Osteocyte (in vitro differentiated cells): Measurements from ENCODE around the gene NBEAL2. TPM values are rescaled to one million over a fixed set of nuclear protein-coding genes. Genes with fewer than 3 reads are reported as not detected.
"Not testable (repeated sequence)": the region's sequence is repeated elsewhere in the genome, so short reads cannot be mapped to it uniquely, and the experiment has no call there.

Source experiments
- DNase-seq: peaks from one replicate; pipeline ENCODE4 v3.0.0; 2021; ENCODE audit warnings: mixed read lengths; ENCODE audit not compliant: unreplicated experiment; ENCODE audit errors: extremely low spot score
- H3K27ac Mint-ChIP-seq: one replicate; pipeline ENCODE4 v1.8.0; 2021; ENCODE audit warnings: mild to moderate bottlenecking, mixed read lengths; ENCODE audit not compliant: unreplicated experiment
- H3K27me3 Mint-ChIP-seq: one replicate; pipeline ENCODE4 v1.8.0; 2021; ENCODE audit warnings: mixed read lengths; ENCODE audit not compliant: unreplicated experiment
- H3K36me3 Mint-ChIP-seq: one replicate; pipeline ENCODE4 v1.8.0; 2021; ENCODE audit warnings: mixed read lengths; ENCODE audit not compliant: unreplicated experiment
- H3K4me1 Mint-ChIP-seq: one replicate; pipeline ENCODE4 v1.8.0; 2021; ENCODE audit warnings: mixed read lengths; ENCODE audit not compliant: unreplicated experiment
- H3K4me3 Mint-ChIP-seq: one replicate; pipeline ENCODE4 v1.8.0; 2021; ENCODE audit warnings: mild to moderate bottlenecking, moderate library complexity, mixed read lengths; ENCODE audit not compliant: unreplicated experiment
- H3K9me3 Mint-ChIP-seq: one replicate; pipeline ENCODE4 v1.8.0; 2021; ENCODE audit warnings: mixed read lengths; ENCODE audit not compliant: unreplicated experiment
- total RNA-seq: library from RNA; stranded (reverse); gene quantifications from 2 replicates; pipeline ENCODE4 v1.2.1, GENCODE V29; 2021
- TF ChIP-seq, protein P1 (sequence below): fragments of 200-600 bp; sonication (generic); IDR thresholded peaks from 2 replicates; pipeline ENCODE4 v1.5.0; 2021; ENCODE audit warnings: antibody characterized with exemption, mild to moderate bottlenecking, moderate library complexity

Gene NBEAL2
- total RNA-seq, 1 donor from 2014 or later, result 21.8 TPM

DNA sequence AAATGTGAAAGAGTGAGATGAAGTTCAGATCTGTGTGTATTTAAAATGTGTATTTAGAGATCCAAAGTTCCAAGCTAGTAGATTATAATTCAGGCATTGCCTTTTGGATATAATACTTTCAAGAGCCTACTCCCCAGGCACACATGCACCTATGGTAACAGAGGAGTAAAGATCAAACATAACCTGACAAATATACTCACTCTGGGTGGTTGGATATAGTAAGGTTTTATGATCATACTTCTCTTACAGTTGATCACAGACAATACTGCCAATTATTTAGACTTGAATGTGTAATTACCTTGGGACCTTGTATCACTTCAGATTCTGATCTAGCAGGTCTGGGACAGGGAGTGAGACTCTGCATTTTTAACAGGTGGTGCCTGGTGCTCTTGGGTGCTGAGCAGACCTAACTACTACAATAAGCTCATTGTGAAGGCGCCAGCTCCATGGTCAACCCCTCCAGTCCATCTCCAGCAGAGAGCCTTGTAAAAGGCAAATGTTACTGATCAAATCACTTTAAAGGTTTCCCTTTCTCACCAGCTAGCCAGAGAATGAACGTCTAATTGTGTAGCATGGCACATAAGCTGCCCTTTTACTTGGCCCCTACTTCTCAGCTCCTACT lies 55.5 kb downstream of the NBEAL2 start:
- Mint-ChIP-seq H3K4me3 (no peak overlapping the region), H3K36me3 (peaks cover 39% of the 10 kb centered on the region), H3K4me1 (peaks cover 14% of the 10 kb centered on the region), H3K27ac (no peak overlapping the region), H3K9me3 (no peaks in the 10 kb centered on the region), H3K27me3 (no peaks in the 10 kb centered on the region)
- DNase-seq, result no peak
- TF ChIP-seq, protein P1, sequence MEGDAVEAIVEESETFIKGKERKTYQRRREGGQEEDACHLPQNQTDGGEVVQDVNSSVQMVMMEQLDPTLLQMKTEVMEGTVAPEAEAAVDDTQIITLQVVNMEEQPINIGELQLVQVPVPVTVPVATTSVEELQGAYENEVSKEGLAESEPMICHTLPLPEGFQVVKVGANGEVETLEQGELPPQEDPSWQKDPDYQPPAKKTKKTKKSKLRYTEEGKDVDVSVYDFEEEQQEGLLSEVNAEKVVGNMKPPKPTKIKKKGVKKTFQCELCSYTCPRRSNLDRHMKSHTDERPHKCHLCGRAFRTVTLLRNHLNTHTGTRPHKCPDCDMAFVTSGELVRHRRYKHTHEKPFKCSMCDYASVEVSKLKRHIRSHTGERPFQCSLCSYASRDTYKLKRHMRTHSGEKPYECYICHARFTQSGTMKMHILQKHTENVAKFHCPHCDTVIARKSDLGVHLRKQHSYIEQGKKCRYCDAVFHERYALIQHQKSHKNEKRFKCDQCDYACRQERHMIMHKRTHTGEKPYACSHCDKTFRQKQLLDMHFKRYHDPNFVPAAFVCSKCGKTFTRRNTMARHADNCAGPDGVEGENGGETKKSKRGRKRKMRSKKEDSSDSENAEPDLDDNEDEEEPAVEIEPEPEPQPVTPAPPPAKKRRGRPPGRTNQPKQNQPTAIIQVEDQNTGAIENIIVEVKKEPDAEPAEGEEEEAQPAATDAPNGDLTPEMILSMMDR, result no peak

DNA sequence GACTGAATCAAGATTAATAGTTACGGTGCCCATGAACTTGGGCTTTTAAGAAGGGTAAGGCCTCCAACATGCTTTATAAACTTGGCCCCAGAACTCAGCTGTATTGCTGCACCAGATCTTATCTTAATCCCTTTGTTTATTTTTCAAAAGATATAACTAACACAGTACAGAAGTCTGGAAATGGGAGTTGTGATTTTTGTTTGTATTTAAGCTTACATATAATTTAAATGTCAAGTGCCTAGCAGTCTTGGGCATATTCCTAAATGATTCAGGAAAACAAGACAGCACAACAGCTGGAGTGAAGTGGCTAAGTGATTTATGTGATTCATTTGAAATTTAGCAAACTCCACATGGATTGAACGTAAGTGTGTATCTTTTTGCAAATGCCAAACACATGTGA lies 56.2 kb downstream of the NBEAL2 start:
- H3K36me3 Mint-ChIP-seq, result peaks cover 46% of the 10 kb centered on the region
- TF ChIP-seq, protein P1, result no peak
- H3K4me3 Mint-ChIP-seq, result no peak overlapping the region
- H3K9me3 Mint-ChIP-seq, result no peaks in the 10 kb centered on the region
- no peak for DNase-seq
- no peak overlapping the region for H3K27ac Mint-ChIP-seq
- no peaks in the 10 kb centered on the region for H3K27me3 Mint-ChIP-seq
- peaks cover 14% of the 10 kb centered on the region for H3K4me1 Mint-ChIP-seq

DNA sequence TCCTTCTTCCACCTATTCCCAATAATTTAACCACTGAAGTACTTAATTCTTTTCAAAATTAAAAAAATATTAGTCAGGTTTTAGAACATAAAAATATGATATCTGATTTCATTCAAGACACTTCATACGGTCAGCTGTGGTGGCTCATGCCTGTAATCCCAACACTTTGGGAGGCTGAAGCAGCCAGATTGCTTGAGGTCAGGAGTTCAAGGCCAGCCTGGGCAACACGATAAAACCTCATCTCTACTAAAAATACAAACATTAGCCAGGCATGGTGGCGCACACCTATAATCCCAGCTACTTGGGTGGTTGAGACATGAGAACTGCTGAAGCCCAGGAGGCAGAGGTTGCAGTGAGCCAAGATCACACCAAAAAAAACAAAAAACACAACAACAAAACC lies 56.7 kb downstream of the NBEAL2 start:
- Mint-ChIP-seq H3K27me3 (no peaks in the 10 kb centered on the region), H3K9me3 (no peaks in the 10 kb centered on the region)

DNA sequence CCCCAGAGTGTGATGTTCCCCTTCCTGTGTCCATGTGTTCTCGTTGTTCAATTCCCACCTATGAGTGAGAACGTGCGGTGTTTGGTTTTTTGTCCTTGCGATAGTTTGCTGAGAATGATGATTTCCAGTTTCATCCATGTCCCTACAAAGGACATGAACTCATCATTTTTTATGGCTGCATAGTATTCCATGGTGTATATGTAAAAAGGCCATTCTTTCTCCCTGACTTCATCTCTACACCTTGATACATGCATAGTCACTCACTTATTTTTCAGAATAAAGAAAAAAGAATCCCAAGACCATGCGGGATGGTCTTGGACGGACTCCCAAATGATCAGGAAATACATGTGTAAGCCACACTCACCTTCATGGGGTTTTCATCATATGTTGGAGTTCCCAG lies 57.8 kb downstream of the NBEAL2 start:
- H3K4me1 Mint-ChIP-seq, H3K9me3 Mint-ChIP-seq, H3K27ac Mint-ChIP-seq, H3K27me3 Mint-ChIP-seq, DNase-seq, H3K4me3 Mint-ChIP-seq: not testable (repeated sequence)
- peaks cover 49% of the 10 kb centered on the region for H3K36me3 Mint-ChIP-seq

More for the DNA sequence above, 56.7 kb downstream of the NBEAL2 start:
- DNase-seq, result no peak
- H3K27ac Mint-ChIP-seq, result no peak overlapping the region
- H3K36me3 Mint-ChIP-seq, result peaks cover 50% of the 10 kb centered on the region
- H3K4me1 Mint-ChIP-seq, result peaks cover 9% of the 10 kb centered on the region
- TF ChIP-seq, protein P1, result no peak
- no peak overlapping the region for H3K4me3 Mint-ChIP-seq

DNA sequence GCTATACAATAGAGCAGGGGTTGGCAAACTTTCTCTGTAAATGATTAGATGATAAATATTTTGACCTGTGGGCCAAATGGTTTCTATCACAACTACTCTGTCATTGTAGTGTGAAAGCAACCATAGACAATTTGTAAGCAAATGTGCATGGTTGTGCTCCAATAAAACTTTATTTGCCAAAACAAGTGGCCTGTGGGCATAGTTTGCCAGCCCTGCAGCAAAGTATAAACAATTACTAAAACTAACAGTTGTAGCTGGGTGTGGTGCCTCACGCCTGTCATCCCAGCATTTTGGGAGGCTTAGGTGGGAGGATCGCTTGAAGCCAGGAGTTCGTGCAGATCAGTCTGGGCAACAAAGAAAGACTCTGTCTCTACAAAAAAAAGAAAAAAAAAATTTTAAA lies 61.6 kb downstream of the NBEAL2 start:
- TF ChIP-seq, protein P1, result no peak
- no peak for DNase-seq
- Mint-ChIP-seq H3K4me1 (no peaks in the 10 kb centered on the region), H3K4me3 (no peak overlapping the region), H3K9me3 (no peaks in the 10 kb centered on the region), H3K27ac (no peak overlapping the region), H3K27me3 (no peaks in the 10 kb centered on the region), H3K36me3 (peaks cover 44% of the 10 kb centered on the region)
